Measurements from ENCODE around the gene DUXB.

DUXB gene

GRCh38 chr16:75667503-75667902, 33.8 kb downstream of the DUXB start:
- no peak overlapping the region for H3K9ac ChIP-seq (ENCODE audit: low read length)
- H3K4me2 ChIP-seq (ENCODE audit: low read depth, low read length, poor library complexity, severe bottlenecking), result no peak overlapping the region
- peaks cover 3% of the 10 kb centered on the region; the same call in 1 of the 2 replicates for H3F3A ChIP-seq (ENCODE audit: insufficient read depth)
- H3K9me3 ChIP-seq (ENCODE audit: insufficient read depth, low read length), result no peaks in the 10 kb centered on the region
- no peaks in the 10 kb centered on the region for H4K20me1 ChIP-seq (ENCODE audit: low read depth, low read length)
- no peak for TF ChIP-seq CTCF (IDR thresholded peaks at IDR 0.05; ENCODE audit: insufficient read depth, low read length, poor library complexity, severe bottlenecking)
- no peak for TF ChIP-seq EZH2phosphoT487 (conservative IDR thresholded peaks at IDR 0.05; ENCODE audit: low read length)
- H3K79me2 ChIP-seq (ENCODE audit: insufficient read depth, low read length), result no peaks in the 10 kb centered on the region
- no peak overlapping the region for H3K4me3 ChIP-seq (ENCODE audit: insufficient read depth, low read length, poor library complexity, severe bottlenecking)
- no peaks in the 10 kb centered on the region for H3K36me3 ChIP-seq (ENCODE audit: low read length)
- H3K27me3 ChIP-seq (ENCODE audit: low read length), result no peaks in the 10 kb centered on the region
- no peak overlapping the region for H2AFZ ChIP-seq (ENCODE audit: low read depth, low read length, severe bottlenecking)
- no peaks in the 10 kb centered on the region for H3K9me2 ChIP-seq (replicated peaks; ENCODE audit: insufficient read depth, low read length)
- no peak overlapping the region for H3K27ac ChIP-seq (ENCODE audit: low read depth, low read length)

DNA sequence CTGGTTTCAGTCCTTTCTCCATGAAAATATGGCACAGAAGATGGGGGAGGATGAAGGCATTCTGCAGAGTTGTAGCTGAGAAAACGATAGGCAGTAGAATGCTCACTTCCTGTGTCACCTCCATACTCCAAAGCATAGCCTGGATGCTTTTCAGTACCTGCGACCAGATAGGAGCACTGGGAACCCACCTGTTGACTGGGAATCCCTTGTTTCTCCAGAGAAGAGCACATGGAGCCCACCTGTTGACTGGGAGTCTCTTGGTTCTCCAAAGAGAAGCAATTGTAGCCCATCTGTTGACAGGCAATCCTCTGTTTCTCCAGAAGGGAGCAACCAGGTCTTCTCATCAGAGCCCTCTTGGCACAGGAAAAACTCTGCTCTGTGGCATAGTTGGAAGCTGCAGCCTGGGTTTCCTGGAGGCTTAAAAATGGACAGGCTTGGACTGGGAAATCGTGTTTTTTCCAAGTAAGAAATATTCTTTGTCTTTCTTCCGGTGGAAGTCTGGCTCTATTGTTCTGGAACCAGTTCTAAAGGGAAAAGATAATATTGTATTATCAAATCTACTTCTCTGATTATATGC, 40.4 kb downstream of the DUXB start:
- Histone ChIP-seq H3K4me3 (ENCODE audit: insufficient read depth, low read length, poor library complexity, severe bottlenecking) (no peak overlapping the region), H3K36me3 (ENCODE audit: low read length) (peaks cover 16% of the 10 kb centered on the region)
- TF ChIP-seq CTCF (IDR thresholded peaks at IDR 0.05; ENCODE audit: insufficient read depth, low read length, poor library complexity, severe bottlenecking), result no peak
- TF ChIP-seq EZH2phosphoT487 (conservative IDR thresholded peaks at IDR 0.05; ENCODE audit: low read length), result no peak

DNA sequence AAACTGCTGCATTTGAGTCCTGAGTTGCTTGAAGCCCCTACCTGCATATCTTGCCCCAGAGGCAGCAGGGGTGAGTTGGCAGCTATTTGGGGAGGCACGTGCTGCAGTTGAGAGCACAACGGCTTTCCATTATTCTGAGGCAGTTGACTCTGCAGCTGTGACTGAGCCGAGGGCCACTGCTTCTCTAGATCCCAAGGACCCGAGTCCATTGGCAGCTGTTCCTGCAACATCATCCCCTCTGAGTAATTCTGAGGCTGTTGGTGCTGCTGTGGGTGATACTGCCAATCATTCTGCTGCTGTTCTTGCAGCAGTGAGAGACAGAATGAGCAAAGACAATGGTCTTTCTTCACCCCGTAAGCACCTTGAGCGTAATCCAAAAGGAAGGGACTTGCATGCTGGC, 40.9 kb downstream of the DUXB start:
- no peaks in the 10 kb centered on the region for H3K9me2 ChIP-seq (replicated peaks; ENCODE audit: insufficient read depth, low read length)
- no peaks in the 10 kb centered on the region for H3F3A ChIP-seq (ENCODE audit: insufficient read depth)
- no peak overlapping the region for H3K4me3 ChIP-seq (ENCODE audit: insufficient read depth, low read length, poor library complexity, severe bottlenecking)
- no peaks in the 10 kb centered on the region for H3K27me3 ChIP-seq (ENCODE audit: low read length)
- no peak overlapping the region for H3K27ac ChIP-seq (ENCODE audit: low read depth, low read length)
- H4K20me1 ChIP-seq (ENCODE audit: low read depth, low read length), result no peaks in the 10 kb centered on the region; the same call in 1 of the 2 replicates
- H2AFZ ChIP-seq (ENCODE audit: low read depth, low read length, severe bottlenecking), result no peak overlapping the region
- H3K36me3 ChIP-seq (ENCODE audit: low read length), result peaks cover 20% of the 10 kb centered on the region
- H3K9ac ChIP-seq (ENCODE audit: low read length), result no peak overlapping the region
- H3K79me2 ChIP-seq (ENCODE audit: insufficient read depth, low read length), result 0 out of 2 replicates have a peak, but pooled peaks cover 3% of the 10 kb centered on the region
- no peak overlapping the region for H3K4me2 ChIP-seq (ENCODE audit: low read depth, low read length, poor library complexity, severe bottlenecking)
- no peaks in the 10 kb centered on the region for H3K9me3 ChIP-seq (ENCODE audit: insufficient read depth, low read length)
- no peak for TF ChIP-seq CTCF (IDR thresholded peaks at IDR 0.05; ENCODE audit: insufficient read depth, low read length, poor library complexity, severe bottlenecking)
- no peak for TF ChIP-seq EZH2phosphoT487 (conservative IDR thresholded peaks at IDR 0.05; ENCODE audit: low read length)

More for the DNA sequence above, 40.4 kb downstream of the DUXB start:
- Histone ChIP-seq H3K4me2 (ENCODE audit: low read depth, low read length, poor library complexity, severe bottlenecking) (no peak overlapping the region), H3K9me2 (replicated peaks; ENCODE audit: insufficient read depth, low read length) (no peaks in the 10 kb centered on the region), H4K20me1 (ENCODE audit: low read depth, low read length) (no peaks in the 10 kb centered on the region; the same call in 1 of the 2 replicates), H3K27ac (ENCODE audit: low read depth, low read length) (no peak overlapping the region), H2AFZ (ENCODE audit: low read depth, low read length, severe bottlenecking) (no peak overlapping the region), H3K9me3 (ENCODE audit: insufficient read depth, low read length) (no peaks in the 10 kb centered on the region), H3K27me3 (ENCODE audit: low read length) (no peaks in the 10 kb centered on the region), H3K9ac (ENCODE audit: low read length) (no peak overlapping the region), H3K79me2 (ENCODE audit: insufficient read depth, low read length) (no peaks in the 10 kb centered on the region), H3F3A (ENCODE audit: insufficient read depth) (no peaks in the 10 kb centered on the region)
